Stimulated activated memory B cell treated with anti-CD40 and anti-IgM and Interleukin-4, amounts not matched to agents 10 μg/mL and 1 μg/mL and 100 μg/mL, for 72 hours (primary cell): ENCODE data around the gene FAM53B.

Source experiments
- ATAC-seq: fragments of 150-1000 bp; cut with Tn5 transposase; 2 replicates; pipeline ENCODE4 v1.10.0; 2021
- H3K27ac Mint-ChIP-seq: one replicate; pipeline ENCODE4 v1.8.0; 2022; ENCODE audit warnings: mild to moderate bottlenecking, mixed read lengths
- H3K27me3 Mint-ChIP-seq: one replicate; pipeline ENCODE4 v1.8.0; 2022; ENCODE audit warnings: mixed read lengths
- H3K36me3 Mint-ChIP-seq: one replicate; pipeline ENCODE4 v1.8.0; 2022; ENCODE audit warnings: mixed read lengths
- H3K4me1 Mint-ChIP-seq: one replicate; pipeline ENCODE4 v1.8.0; 2022; ENCODE audit warnings: mixed read lengths
- H3K4me3 Mint-ChIP-seq: one replicate; pipeline ENCODE4 v1.8.0; 2022; ENCODE audit warnings: mild to moderate bottlenecking, moderate library complexity, mixed read lengths
- H3K9me3 Mint-ChIP-seq: one replicate; pipeline ENCODE4 v1.8.0; 2022; ENCODE audit warnings: mixed read lengths

The FAM53B gene

DNA sequence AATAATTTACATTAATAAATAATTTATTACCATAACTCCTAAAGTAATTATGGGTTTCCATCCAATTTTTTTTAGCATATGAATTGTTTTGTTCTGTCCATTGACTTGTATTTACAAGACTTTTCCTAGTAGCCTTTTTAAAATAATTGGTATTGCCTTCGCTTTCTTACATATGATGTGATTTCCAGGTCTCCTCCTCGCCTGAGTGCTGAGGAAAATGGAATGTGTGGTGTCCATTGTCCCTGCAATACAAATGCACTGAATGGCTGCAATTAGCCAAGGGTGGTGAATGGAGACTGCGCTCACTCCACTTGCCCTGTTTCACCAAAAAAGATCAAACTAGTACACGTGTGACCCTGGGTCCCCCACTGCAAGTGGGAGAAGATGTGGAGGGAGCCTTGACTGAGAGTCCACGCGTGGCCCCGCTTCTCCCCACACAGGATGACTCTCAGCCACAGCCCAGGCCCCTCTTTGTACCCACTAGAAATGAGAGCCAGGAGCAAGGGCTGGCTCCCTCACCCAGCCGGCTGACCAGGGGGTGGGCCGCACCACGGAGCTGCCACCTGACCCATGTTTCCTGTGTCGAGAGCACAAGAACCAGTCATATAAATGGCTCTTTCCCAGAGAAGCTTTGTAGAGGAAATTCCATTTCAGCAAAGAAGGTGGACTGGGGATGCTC lies 52.6 kb downstream of the FAM53B start:
- Mint-ChIP-seq H3K27me3 (no peaks in the 10 kb centered on the region), H3K4me3 (no peak overlapping the region), H3K36me3 (peaks cover 42% of the 10 kb centered on the region), H3K27ac (peak overlapping the region; percentile 78), H3K9me3 (no peaks in the 10 kb centered on the region), H3K4me1 (peaks cover 77% of the 10 kb centered on the region)
- ATAC-seq, result no peak

DNA sequence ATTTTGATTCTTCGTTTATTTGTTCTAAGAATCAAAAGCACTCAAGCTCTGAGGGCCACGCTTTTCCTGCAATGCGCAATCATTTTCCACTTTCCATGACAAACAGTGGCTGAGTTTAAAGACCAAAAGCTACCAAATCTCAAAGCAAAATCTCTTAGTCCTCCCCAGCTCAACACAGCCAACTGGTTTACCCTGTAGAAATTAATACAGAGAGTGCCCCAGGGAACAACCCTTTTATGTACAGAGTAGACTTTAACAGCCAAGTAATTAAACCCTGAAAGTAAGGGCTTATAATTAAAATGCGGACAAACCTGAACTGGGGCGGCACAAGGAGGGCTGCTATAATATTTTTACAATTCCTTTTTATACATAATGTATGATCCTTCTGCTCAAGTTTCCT lies 53.2 kb downstream of the FAM53B start:
- ATAC-seq, result no peak
- Mint-ChIP-seq H3K36me3 (peaks cover 42% of the 10 kb centered on the region), H3K27ac (no peak overlapping the region), H3K27me3 (no peaks in the 10 kb centered on the region), H3K4me1 (peaks cover 77% of the 10 kb centered on the region), H3K9me3 (no peaks in the 10 kb centered on the region), H3K4me3 (no peak overlapping the region)

DNA sequence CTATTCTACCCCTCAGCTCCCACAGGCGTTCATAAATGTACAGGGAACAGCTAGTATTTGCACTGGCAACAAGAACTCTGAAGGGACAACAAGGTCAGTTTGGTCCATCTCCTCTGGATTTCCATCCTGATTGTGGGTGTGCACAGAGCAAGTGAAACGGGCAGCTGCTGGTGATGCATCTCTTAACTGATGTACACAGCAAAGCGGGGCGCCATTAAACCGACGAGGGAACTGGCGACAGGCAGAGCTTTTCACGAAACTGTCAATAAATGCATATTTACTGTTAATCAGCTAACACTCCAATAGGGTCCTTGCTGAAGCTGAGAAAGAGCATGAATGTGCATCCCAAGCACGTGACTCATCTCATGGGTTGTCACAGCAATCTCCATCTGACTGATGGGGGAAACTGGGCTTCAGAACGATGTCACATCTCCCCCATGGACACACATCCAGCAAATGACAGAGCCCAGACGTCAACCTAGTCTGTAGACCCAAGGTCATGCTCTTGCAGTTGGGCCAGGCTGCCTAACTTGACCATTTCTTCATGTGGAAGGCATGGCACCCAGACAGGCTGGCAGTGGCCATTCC lies 54.2 kb downstream of the FAM53B start:
- Mint-ChIP-seq H3K4me1 (peaks cover 77% of the 10 kb centered on the region), H3K4me3 (no peak overlapping the region), H3K27ac (peak overlapping the region; percentile 87), H3K27me3 (no peaks in the 10 kb centered on the region), H3K9me3 (no peaks in the 10 kb centered on the region), H3K36me3 (peaks cover 43% of the 10 kb centered on the region)
- no peak for ATAC-seq

DNA sequence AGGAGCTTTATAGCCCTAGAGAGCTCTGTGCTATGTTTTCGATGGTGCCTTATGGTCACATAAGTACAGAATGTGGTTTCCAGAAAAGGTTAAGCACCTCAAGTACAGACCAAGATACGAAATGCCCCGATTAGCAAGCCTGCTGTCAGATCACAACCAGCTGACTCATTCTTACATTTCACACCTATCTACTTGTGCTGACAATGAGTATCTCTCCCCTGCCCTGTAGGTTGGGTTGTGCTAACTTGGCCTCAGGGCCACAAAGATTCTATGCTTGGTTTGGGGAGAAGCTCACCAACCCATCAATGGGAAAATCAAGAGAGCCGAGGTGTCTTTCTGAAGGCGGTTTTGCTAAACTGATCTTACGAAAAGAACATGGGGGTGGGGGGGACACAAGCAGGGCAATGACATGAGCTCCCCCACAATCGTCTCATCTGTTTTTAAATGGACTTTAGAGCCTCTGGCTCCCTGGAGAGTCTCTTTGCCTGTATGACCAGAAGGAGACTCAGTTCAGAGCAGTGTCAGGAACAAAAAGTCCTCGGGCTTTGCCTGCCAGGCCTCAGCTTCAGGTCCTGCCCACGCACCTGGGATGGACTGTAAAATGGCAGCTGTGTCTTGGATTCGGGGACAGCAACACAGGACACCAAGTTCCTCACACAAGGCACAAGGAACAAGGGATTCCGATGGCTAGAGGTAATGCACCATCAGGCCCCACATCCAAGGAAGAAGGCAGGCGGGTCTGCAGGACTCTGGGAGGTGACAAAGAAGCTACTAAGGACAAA lies 55.1 kb downstream of the FAM53B start:
- no peaks in the 10 kb centered on the region for H3K27me3 Mint-ChIP-seq
- H3K4me1 Mint-ChIP-seq, result peaks cover 77% of the 10 kb centered on the region
- H3K9me3 Mint-ChIP-seq, result no peaks in the 10 kb centered on the region
- no peak overlapping the region for H3K4me3 Mint-ChIP-seq
- peaks cover 36% of the 10 kb centered on the region for H3K36me3 Mint-ChIP-seq
- peak overlapping the region; percentile 87 for H3K27ac Mint-ChIP-seq
- ATAC-seq, result peak; percentile 95

DNA sequence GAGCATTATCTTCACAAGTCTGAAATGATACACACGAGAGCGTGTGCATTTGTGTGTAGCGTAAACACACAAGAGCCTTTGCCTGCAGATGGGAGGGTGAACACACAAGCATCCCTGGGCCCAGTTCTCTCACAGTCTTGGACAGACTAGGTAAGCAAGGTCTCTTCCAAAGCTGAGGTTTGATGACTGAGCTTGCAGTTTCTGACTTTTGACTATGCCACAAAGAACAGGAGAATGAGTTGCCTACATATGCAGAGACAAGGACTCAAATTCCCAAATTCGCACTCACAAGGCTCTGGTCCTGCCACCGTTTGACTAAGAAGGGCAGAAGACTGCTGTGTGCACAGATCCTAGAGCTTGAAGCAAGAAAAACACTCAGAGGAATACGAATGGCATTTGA lies 55.8 kb downstream of the FAM53B start:
- Mint-ChIP-seq H3K4me3 (no peak overlapping the region), H3K4me1 (peaks cover 77% of the 10 kb centered on the region), H3K36me3 (peaks cover 29% of the 10 kb centered on the region), H3K27ac (peak overlapping the region; percentile 87), H3K9me3 (no peaks in the 10 kb centered on the region), H3K27me3 (no peaks in the 10 kb centered on the region)
- no peak for ATAC-seq

DNA sequence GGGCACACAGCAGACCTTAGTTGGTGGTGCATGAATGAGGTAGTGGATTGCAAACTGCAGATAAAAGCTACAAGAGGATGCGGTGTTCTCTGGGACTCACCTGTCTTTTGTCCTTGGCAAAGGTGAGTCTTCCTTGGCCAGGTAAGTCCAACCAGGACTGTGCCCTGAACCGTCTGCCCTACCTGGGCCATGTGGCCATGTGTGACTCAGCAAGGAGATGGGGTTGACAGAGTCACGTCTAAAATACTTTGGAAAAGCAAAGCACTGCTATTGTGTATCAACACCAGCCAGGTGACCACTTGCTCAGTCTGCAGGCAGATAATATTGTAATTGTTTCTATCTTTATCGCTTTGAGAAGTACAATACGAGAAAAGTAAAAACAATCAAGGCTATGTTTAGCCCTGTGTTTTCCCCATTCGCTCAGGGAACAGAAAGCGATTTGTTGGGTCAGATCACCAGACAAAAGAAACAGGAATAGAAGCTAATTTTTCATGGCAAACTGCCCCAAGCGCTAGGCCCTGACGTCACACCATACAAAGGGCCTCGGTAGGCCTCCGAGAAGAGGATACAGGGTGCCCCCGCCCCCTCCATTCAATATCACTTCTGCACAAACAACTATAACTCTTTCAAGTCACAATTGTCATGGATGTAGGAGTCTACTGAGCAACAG lies 57.3 kb downstream of the FAM53B start:
- H3K4me3 Mint-ChIP-seq, result no peak overlapping the region
- H3K9me3 Mint-ChIP-seq, result no peaks in the 10 kb centered on the region
- H3K36me3 Mint-ChIP-seq, result peaks cover 27% of the 10 kb centered on the region
- ATAC-seq, result no peak
- H3K27me3 Mint-ChIP-seq, result no peaks in the 10 kb centered on the region
- peak overlapping the region; percentile 87 for H3K27ac Mint-ChIP-seq
- H3K4me1 Mint-ChIP-seq, result peaks cover 73% of the 10 kb centered on the region

DNA sequence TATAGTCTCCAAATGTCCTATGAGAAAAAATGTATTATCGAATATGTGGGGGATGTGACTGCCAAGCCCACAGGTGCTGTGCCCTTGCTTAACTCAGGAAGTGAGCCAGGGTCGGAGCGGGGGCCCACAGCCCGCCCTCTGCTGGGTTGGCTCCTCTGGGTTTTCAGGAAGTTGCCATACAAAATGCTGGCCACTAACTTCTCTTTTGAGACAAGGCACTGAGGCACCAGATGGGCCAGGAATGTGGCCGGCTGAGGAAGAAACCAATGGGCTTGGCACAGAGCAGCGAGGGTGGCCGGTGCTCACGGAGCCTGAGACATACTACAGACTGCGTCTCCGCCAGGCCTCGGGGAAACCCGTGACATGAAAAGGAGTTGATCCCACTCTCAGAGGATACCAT lies 58.9 kb downstream of the FAM53B start:
- Mint-ChIP-seq H3K4me3 (no peak overlapping the region), H3K27ac (peak overlapping the region; percentile 87), H3K27me3 (no peaks in the 10 kb centered on the region), H3K36me3 (peaks cover 33% of the 10 kb centered on the region), H3K4me1 (peaks cover 74% of the 10 kb centered on the region), H3K9me3 (no peaks in the 10 kb centered on the region)
- ATAC-seq, result no peak

DNA sequence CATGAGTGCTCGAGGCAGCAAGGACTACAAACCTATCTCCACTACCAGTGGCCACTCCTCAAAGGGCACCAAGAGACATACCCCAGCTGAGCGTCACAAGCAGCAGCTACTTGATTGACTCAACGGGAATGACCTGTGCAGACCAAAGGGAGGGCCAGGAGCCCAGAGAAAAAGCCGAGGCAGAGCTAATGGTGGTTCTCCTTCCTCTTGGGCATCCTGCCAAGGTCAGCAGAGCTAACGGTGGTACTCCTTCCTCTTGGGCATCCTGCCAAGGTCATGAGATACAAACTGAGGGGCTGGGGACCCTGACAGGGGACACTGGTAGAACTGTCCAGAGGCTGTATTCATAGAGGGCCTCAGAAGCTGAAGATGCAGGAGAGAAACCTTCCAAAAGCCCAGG lies 60.4 kb downstream of the FAM53B start:
- peaks cover 30% of the 10 kb centered on the region for H3K36me3 Mint-ChIP-seq
- H3K9me3 Mint-ChIP-seq, result no peaks in the 10 kb centered on the region
- ATAC-seq, result no peak
- H3K27me3 Mint-ChIP-seq, result no peaks in the 10 kb centered on the region
- H3K4me3 Mint-ChIP-seq, result no peak overlapping the region
- peaks cover 77% of the 10 kb centered on the region for H3K4me1 Mint-ChIP-seq
- H3K27ac Mint-ChIP-seq, result peak overlapping the region; percentile 87

DNA sequence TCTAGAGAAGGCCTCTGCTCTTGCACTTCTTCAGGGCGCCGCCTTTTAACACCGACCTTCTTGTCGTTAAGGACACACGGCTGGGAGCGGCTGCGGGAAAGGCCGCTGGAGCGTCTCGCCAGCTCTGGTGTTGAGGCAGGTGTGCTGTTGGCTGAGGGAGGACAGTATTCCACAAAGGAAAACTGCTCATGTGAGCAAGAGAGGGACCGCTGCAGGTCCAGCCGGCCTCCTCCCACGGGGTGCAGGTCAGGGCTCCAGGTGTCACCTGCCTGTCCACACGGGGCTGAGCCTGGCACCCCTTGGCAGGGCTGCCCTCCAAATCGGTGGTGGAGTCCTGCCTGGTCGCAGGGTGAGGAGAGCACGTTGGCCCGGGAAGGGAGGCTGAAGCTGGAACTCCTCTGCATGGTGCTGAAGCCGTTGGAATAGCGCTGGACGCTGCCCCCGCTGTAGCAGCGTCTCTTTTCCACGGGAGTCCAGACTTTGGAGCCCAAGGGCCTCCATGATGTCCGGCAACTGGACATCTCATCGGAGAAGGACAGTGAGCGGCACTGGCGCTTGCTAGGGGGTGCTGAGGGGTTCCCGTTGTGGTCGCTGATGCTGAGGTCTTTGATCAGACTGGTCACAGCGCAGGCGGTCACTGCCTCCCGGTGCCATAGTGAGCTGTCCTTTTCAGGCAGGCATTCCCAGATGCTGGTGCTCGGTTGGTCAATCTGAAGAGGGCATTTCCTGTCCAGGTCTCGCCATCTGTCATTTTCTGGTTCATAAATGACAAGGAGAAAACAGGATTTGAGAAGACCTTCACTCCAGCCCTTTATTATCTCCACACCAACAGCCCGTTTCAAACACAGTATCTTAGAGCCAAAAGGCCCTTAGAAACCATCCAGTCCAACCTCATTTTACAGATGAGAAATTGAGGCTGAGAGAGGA lies 62.3 kb downstream of the FAM53B start:
- Mint-ChIP-seq H3K27ac (peak overlapping the region; percentile 87), H3K27me3 (no peaks in the 10 kb centered on the region), H3K9me3 (no peaks in the 10 kb centered on the region), H3K4me3 (no peak overlapping the region), H3K36me3 (peaks cover 44% of the 10 kb centered on the region), H3K4me1 (peaks cover 77% of the 10 kb centered on the region)
- no peak for ATAC-seq

DNA sequence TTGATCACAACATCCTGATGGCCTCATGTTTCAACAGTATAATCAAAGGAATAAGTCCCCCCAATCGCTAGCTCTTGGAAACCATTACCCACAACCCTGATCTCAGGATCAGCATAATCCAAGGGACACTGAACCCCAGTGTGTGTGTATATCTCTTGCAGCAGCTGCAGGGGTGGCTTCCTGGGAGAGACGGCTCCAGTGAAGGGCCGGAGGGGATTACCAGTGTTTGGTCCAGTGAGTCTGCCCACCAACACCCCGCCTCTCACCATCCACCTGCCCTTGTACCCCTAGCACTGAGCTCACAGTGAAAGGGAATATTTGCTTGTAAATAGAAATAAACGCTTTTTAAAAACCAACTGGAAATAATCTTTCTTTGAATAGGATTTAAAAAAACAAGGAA lies 63.1 kb downstream of the FAM53B start:
- H3K4me1 Mint-ChIP-seq, result peaks cover 77% of the 10 kb centered on the region
- peaks cover 52% of the 10 kb centered on the region for H3K36me3 Mint-ChIP-seq

DNA sequence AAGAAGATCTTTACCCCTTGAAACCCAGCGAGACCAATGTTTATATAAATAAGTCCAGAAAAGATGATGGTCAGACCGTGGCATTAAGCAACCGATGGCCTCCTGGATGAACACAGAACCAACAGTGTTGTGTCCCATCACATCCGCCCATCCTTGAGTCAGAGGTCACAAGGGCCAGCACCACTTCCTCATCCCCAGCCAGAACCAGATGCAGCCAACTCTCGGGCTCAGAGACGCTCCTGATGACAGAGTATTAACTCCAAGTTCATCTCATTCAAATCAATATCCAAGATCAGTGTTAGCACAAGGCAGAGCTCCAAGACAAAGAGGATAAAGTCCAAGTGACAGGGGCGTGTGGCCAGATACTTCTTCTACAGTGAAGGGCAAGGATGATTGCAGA lies 63.5 kb downstream of the FAM53B start:
- Mint-ChIP-seq H3K27me3 (no peaks in the 10 kb centered on the region), H3K36me3 (peaks cover 51% of the 10 kb centered on the region), H3K27ac (peak overlapping the region; percentile 66), H3K9me3 (no peaks in the 10 kb centered on the region), H3K4me3 (no peak overlapping the region), H3K4me1 (peaks cover 77% of the 10 kb centered on the region)
- ATAC-seq, result no peak

More for the DNA sequence above, 63.1 kb downstream of the FAM53B start:
- ATAC-seq, result no peak
- no peaks in the 10 kb centered on the region for H3K27me3 Mint-ChIP-seq
- no peaks in the 10 kb centered on the region for H3K9me3 Mint-ChIP-seq
- H3K27ac Mint-ChIP-seq, result peak overlapping the region; percentile 66
- H3K4me3 Mint-ChIP-seq, result no peak overlapping the region

DNA sequence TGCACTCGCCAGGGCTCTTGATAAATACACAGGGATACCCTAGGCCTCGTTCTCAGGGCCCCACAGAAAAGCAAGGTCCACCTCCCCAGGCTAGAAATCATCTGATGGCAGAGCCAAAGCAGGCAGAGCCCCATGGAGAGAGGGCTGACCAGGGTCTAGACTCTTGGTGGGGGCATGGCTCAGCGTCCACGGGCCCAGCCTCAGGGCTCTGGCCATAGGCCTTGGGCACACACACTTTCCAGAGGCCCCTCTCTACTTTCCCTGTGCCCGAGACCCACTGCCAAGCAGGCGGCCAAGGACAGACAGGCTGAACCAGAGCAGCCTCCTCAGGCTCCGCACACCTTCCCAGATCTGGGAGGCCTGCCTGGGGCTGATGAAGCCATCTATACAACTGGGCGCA lies 64.8 kb downstream of the FAM53B start:
- Mint-ChIP-seq H3K4me1 (peaks cover 77% of the 10 kb centered on the region), H3K27ac (peak overlapping the region; percentile 82), H3K9me3 (no peaks in the 10 kb centered on the region), H3K4me3 (no peak overlapping the region), H3K27me3 (no peaks in the 10 kb centered on the region), H3K36me3 (peaks cover 57% of the 10 kb centered on the region)
- ATAC-seq, result no peak

DNA sequence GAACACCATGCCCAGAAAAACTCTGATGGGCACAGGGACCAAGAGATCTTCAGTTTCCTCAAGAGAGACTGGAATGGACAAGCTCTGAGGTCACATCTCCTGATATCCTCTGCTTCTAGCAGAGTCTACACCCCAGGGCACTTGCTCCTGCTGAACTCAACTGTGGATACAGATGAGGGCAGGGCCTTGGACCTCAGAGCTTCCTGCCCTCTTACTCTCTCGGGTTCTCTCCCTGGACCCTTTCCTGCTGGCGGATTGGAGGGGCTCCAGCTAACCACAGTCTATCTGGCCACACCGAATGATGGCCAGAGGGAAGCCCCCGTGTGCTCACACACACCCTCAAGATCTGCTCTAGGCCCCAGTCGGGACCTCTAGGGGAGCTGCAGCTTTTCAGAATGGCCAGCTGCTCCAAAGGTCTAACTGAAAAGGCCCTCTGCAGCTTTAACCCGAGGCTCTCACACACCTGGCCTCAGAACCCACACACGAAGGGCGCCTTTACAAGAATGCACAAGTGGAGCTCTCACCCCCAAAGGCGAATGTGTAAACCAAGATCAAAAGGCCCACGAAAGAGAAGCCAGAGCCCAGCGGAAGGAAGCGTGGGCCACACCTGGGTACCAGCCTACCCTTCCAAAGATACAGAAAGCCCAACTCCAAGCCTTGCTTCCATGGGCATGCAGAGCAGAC lies 65.5 kb downstream of the FAM53B start:
- no peaks in the 10 kb centered on the region for H3K27me3 Mint-ChIP-seq
- H3K36me3 Mint-ChIP-seq, result peaks cover 57% of the 10 kb centered on the region

More for the DNA sequence above, 65.5 kb downstream of the FAM53B start:
- Mint-ChIP-seq H3K4me3 (no peak overlapping the region), H3K4me1 (peaks cover 76% of the 10 kb centered on the region), H3K9me3 (no peaks in the 10 kb centered on the region), H3K27ac (peak overlapping the region; percentile 82)
- no peak for ATAC-seq
